Putamen (tissue), 1 donor: Measurements from ENCODE around the gene DIAPH3.

Experiments used
- DNase-seq: peaks from one replicate; pipeline ENCODE4 v3.0.0-alpha.2; 2016; ENCODE audit warnings: low spot score

Gene DIAPH3

GRCh38 chr13:59950266-59950665 is 213.5 kb downstream of the DIAPH3 start:
- DNase-seq: no peak

GRCh38 chr13:59948686-59949085 is 215.0 kb downstream of the DIAPH3 start:
- no peak for DNase-seq

DNA sequence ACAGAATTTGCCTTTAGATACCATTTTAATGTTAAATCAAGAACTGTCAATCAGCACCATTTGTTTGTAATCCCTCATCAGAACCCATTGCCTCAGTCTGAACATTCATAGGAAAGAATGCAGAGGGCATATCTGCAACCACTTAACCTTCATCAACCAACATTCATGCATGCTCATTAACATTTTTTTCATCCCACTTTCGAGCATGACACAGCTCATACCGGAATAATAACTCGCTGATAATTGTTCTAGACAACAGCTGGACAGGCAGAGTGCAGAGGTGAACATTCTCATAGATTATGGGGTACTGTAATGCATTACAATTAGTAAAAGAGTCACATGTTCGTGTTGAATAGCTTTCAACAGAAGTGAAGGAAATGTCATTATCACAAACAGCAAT is 216.8 kb downstream of the DIAPH3 start:
- no peak for DNase-seq

GRCh38 chr13:59931621-59932020 is 232.1 kb downstream of the DIAPH3 start:
- no peak for DNase-seq

DNA sequence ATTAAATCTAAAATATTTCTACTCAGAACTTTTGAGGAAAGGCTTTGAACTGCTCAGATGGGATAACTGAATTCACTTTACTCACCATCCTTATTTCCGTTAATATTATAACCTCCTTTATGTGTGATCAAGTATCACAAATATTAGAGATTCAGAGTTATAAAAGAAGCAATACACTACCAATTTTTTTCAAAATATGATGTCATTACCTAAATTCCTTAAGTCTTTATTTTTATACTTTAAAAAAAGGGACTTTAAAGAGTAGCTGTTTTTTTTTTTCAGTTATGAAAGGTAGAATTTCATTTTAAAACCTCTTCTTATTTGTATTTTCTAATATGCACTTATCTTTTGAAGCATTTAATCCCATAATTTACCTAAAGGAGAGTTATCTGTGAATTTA is 239.5 kb downstream of the DIAPH3 start:
- DNase-seq: no peak

DNA sequence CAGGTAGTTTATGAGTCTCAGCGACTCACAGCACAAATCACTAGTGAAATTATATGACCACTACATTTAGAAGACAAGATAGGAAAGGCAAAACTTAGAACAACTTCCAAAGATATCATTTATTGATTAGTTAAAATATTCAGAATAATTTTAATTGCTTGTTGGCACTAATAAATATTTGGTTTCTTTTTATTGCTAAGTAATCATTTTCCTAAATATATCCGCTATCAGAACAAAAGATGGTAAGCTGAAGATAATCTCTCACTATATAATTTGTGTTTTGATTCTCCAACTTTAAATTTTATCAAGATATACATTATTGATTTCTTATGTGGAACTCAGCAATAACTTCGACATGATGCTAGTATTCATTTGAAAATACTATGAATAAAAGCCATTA is 248.5 kb downstream of the DIAPH3 start:
- DNase-seq: no peak

DNA sequence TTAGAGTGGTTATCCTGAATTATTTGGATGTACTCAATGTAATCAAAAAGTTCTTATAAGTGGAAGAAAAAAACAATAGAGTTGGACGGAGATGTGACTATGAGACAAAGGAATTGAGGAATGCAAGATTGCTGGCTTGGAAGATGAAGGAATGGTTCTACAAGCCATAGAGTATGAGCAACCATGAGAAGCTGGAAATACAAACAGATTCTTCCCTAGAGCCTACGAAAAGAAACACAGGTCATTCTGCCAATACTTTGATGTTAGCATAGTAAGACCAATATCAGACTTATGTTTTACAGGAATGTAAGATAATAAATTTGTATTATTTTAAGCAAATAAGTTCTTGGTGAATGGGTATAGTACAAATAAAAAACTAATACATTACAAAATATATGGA is 249.2 kb downstream of the DIAPH3 start:
- no peak for DNase-seq

DNA sequence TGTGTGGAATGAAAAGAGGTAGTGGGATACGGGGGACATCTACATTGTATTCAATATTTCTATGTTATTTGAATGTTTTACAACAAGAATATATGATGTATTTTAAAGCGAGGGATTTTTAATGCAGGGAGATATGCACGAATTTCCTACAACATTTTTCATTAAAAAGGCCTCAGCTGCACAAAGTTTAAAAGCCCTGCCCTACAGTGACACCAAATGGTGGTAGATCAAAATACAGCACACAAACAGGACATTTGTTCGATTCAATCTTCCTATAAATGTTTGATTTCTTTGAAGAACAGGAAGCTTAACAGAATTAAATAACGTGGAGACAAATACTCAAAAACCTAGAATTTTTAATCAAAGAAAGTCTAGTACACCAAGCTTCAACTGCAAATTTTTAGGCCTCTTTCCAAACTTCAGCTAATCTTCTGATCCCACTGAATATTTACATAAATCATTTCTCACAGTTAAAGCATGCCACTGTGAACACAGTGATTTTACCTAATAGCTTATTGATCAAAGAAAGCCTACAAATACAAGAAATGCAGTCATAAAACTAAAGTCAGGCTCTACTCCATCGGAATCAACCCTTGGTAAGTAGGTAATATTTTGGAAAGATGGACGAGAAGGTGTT is 257.2 kb downstream of the DIAPH3 start:
- peak; percentile 15 for DNase-seq

DNA sequence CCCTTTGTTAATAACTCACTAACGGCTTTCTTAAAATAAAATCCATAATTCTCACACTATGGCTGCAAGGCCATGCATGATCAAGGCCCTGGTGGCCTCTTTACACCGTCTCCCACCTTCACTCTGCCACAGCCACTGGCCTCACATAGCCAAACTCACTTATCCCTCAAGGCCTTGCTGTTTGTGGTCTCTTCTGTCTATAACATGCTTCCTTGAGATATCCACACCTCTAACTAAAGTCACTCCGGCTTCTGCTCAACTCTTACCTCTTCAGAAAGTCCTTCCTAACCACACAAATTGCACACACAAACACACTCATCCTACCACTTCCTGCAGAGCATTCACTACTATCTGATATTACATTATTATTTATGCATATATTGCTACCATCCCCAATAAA is 262.5 kb downstream of the DIAPH3 start:
- no peak for DNase-seq

DNA sequence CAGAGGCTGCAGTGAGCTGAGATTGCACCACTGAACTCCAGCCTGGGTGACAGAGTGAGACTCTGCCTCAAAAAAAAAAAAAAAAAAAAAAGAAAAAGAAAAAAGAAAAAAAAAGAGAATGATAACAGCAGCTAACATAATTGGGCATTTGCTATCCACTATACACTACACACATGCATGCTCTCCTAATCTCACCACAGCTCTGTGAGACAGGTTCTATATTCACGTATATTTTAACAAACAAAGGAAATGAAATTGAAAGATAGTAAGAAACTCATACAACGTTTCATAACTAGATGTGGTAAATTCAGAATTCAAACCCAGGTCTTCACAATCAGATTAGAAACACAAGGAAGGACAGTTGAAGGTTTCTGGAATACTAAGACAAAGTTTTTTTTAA is 265.7 kb downstream of the DIAPH3 start:
- no peak for DNase-seq

GRCh38 chr13:59893266-59893665 is 270.5 kb downstream of the DIAPH3 start:
- DNase-seq: no peak

- DNase-seq: no peak
These were observed 272.7 kb downstream of the DIAPH3 start for GRCh38 chr13:59891053-59891452.

GRCh38 chr13:59890054-59890453 is 273.7 kb downstream of the DIAPH3 start:
- DNase-seq: no peak

- no peak for DNase-seq
These were observed 275.3 kb downstream of the DIAPH3 start for GRCh38 chr13:59888408-59888807.

- DNase-seq: no peak
These were observed 278.7 kb downstream of the DIAPH3 start for GRCh38 chr13:59885076-59885475.

- DNase-seq: no peak
These were observed 279.8 kb downstream of the DIAPH3 start for GRCh38 chr13:59883885-59884284.

GRCh38 chr13:59880468-59880867 is 283.3 kb downstream of the DIAPH3 start:
- DNase-seq: no peak

- DNase-seq: no peak
These were observed 284.4 kb downstream of the DIAPH3 start for GRCh38 chr13:59879281-59879680.

- DNase-seq: no peak
These were observed 285.8 kb downstream of the DIAPH3 start for GRCh38 chr13:59877933-59878332.

GRCh38 chr13:59874973-59875372 is 288.8 kb downstream of the DIAPH3 start:
- no peak for DNase-seq

- DNase-seq: no peak
These were observed 289.9 kb downstream of the DIAPH3 start for GRCh38 chr13:59873856-59874255.

- DNase-seq: no peak
These were observed 290.4 kb downstream of the DIAPH3 start for GRCh38 chr13:59873309-59873708.

GRCh38 chr13:59867867-59868266 is 295.9 kb downstream of the DIAPH3 start:
- DNase-seq: no peak

DNA sequence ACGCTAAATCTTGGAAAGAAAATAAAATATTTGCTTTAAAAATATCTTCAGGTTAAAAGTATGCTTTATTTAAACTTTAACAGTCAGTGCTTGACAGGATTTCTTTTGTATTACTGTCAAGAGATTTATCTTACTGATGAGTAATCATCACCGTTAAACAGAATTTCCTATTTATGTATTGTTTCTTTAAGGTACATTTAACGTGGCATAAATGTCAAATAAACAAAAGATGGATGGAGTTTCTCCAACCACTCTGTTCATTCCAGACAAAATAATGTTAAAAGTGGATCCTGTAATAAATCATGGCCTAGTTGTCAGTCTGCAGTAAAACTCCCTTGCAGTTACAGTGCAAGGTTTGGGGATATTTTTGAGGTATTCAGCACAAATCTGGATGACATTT is 298.3 kb downstream of the DIAPH3 start:
- DNase-seq: no peak

- DNase-seq: no peak
These were observed 300.1 kb downstream of the DIAPH3 start for GRCh38 chr13:59863621-59864020.
